ENCODE results near the gene USO1.

DNA sequence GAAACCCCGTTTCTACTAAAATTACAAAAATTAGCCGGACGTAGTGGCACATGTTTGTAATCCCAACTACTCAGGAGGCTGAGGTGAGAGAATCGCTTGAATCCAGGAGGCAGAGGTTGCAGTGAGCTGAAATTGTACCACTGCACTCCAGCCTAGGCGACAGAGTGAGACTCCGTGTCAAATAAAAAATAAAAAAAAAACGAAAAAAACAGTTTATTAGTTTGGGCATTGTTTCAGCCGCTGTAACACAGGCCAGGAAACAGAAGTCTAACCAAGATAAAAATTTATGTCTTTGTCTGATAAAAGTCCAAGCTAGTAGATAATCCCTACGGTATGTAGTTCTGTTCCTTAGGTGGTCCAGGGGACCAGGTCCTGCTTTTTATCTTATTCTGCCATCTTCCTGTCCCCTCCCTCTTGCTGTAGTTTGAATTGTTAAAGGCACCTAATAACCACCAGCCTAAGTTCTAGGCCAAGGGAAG is 21.4 kb downstream of the USO1 start:
- TF ChIP-seq TOX (CRISPR knock-in tag; IDR thresholded peaks at IDR 0.05; ENCODE audit: borderline replicate concordance) = no peak
- TF ChIP-seq ISL1 (CRISPR knock-in tag; IDR thresholded peaks at IDR 0.05) = no peak
- TF ChIP-seq, protein P1, sequence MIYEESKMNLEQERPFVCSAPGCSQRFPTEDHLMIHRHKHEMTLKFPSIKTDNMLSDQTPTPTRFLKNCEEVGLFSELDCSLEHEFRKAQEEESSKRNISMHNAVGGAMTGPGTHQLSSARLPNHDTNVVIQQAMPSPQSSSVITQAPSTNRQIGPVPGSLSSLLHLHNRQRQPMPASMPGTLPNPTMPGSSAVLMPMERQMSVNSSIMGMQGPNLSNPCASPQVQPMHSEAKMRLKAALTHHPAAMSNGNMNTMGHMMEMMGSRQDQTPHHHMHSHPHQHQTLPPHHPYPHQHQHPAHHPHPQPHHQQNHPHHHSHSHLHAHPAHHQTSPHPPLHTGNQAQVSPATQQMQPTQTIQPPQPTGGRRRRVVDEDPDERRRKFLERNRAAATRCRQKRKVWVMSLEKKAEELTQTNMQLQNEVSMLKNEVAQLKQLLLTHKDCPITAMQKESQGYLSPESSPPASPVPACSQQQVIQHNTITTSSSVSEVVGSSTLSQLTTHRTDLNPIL (CRISPR knock-in tag; IDR thresholded peaks at IDR 0.05; ENCODE audit: low read depth) = no peak
- TF ChIP-seq ZFP30 (CRISPR knock-in tag; IDR thresholded peaks at IDR 0.05) = no peak
- TF ChIP-seq, protein P2, sequence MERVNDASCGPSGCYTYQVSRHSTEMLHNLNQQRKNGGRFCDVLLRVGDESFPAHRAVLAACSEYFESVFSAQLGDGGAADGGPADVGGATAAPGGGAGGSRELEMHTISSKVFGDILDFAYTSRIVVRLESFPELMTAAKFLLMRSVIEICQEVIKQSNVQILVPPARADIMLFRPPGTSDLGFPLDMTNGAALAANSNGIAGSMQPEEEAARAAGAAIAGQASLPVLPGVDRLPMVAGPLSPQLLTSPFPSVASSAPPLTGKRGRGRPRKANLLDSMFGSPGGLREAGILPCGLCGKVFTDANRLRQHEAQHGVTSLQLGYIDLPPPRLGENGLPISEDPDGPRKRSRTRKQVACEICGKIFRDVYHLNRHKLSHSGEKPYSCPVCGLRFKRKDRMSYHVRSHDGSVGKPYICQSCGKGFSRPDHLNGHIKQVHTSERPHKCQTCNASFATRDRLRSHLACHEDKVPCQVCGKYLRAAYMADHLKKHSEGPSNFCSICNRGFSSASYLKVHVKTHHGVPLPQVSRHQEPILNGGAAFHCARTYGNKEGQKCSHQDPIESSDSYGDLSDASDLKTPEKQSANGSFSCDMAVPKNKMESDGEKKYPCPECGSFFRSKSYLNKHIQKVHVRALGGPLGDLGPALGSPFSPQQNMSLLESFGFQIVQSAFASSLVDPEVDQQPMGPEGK (CRISPR knock-in tag; IDR thresholded peaks at IDR 0.05; ENCODE audit: borderline replicate concordance) = no peak
- no peak for TF ChIP-seq ZFP3 (CRISPR knock-in tag; IDR thresholded peaks at IDR 0.05)
- no peak for TF ChIP-seq RARB (CRISPR knock-in tag; IDR thresholded peaks at IDR 0.05)
- TF ChIP-seq ZNF70 (CRISPR knock-in tag; IDR thresholded peaks at IDR 0.05) = no peak
- TF ChIP-seq, protein P3, sequence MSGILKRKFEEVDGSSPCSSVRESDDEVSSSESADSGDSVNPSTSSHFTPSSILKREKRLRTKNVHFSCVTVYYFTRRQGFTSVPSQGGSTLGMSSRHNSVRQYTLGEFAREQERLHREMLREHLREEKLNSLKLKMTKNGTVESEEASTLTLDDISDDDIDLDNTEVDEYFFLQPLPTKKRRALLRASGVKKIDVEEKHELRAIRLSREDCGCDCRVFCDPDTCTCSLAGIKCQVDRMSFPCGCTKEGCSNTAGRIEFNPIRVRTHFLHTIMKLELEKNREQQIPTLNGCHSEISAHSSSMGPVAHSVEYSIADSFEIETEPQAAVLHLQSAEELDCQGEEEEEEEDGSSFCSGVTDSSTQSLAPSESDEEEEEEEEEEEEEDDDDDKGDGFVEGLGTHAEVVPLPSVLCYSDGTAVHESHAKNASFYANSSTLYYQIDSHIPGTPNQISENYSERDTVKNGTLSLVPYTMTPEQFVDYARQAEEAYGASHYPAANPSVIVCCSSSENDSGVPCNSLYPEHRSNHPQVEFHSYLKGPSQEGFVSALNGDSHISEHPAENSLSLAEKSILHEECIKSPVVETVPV (CRISPR knock-in tag; IDR thresholded peaks at IDR 0.05) = no peak
- no peak for TF ChIP-seq TCF4 (CRISPR knock-in tag; IDR thresholded peaks at IDR 0.05; ENCODE audit: borderline replicate concordance)
- no peak for TF ChIP-seq ZNF565 (CRISPR knock-in tag; conservative IDR thresholded peaks at IDR 0.05; ENCODE audit: low read depth)
- no peak for TF ChIP-seq BACH2 (CRISPR knock-in tag; IDR thresholded peaks at IDR 0.05; ENCODE audit: borderline replicate concordance)
